ENCODE data around the gene TMEM203.
A peak's percentile ranks its signal among the peaks of the same experiment; 100 is the strongest.
"Not testable (repeated sequence)": the region's sequence is repeated elsewhere in the genome, so short reads cannot be mapped to it uniquely, and the experiment has no call there.

The TMEM203 gene

GRCh38 chr9:137241490-137242268, 36.2 kb upstream of the TMEM203 start:
- peak in 4 of 6 experiments; percentile 44 to 71 (median 57) for DNase-seq

DNA sequence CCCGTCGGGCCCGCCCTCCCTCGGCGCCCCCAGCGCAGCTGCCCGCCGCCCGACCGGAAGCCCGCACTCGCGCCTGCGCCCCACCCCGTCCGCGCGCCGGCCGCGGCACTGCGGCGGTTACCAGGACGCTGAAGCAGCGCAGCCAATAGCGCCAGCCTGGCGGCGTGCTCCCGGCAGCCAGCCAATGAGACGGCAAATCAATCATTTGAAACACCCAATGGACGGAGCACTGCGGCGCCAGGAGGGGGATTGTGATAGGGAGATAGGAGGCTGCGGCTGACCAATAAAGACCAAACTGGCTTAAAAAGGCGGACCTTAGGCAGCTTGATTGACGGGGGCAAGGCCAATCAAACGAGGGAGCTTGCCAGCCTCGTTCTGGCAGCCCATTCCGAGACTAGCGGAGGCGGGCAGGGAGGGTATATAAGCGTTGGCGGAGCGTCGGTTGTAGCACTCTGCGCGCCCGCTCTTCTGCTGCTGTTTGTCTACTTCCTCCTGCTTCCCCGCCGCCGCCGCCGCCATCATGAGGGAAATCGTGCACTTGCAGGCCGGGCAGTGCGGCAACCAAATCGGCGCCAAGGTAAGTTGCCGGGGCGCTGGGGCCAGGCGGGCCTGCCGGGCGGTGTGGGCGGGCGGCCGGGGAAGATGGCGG, 35.5 kb upstream of the TMEM203 start, which contains the start of gene TUBB4B:
Gene TUBB4B (plus strand): TSS at position 447 of the 649 bp plus-strand sequence. CDS start 74 bp downstream, at position 521.
- peak; percentile 92 to 99 (median 98) for DNase-seq

DNA sequence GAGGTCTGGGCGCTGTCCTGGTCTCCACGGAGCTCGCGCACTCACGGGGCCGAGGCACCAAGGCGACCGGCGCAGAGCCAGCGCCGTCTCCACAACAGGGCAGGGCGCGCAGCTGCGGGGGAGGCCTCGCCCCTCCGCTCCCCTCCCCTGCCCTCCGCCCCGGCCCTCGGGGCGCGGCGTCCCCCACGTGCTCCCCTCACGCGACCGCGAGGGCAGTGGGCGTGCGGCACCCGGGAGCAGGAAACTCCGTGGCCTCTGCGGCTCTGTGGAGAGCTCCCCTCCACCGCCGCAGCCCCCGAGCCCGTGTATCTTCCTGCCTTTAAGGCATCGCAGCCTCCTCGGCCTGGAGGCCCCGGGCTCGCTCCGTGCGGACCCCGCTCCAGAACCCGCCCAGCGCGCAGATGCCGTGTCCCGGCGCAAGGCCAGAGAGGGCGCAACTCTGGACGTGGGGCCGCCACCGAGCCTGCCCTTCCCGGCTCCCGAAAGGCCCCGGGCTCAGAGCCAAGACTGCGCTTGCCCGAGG, 34.9 kb upstream of the TMEM203 start:
- DNase-seq = peak in 4 of 6 experiments; percentile 68 to 83 (median 74)

DNA sequence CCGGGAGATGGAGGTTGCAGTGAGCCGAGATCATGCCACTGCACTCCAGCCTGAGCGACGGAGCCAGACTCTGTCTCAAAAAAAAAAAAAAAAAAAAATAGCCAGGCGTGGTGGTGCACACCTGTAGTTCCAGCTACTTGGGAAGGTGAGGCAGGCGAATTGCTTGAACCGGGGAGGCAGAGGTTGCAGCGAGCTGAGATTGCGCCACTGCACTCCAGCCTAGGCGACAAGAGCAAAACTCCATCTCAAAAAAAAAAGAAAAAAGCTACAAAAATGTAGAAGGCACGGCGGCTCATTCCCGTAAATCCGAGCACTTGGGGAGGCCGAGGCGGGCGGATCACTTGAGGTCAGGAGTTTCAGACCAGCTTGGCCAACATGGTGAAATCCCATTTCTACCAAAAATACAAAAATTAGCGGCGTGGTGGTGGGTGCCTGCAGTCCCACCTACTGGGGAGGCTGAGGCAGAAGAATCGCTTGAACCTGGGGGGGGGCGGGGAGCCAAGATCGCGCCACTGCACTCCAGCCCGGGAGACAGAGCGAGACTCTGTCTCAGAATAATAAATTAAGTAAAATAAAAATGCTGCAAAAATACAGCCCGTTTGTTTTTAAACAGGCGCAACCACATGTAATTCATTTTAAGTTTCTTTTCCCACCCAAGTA, 34.2 kb upstream of the TMEM203 start:
- DNase-seq = not testable (repeated sequence)

DNA sequence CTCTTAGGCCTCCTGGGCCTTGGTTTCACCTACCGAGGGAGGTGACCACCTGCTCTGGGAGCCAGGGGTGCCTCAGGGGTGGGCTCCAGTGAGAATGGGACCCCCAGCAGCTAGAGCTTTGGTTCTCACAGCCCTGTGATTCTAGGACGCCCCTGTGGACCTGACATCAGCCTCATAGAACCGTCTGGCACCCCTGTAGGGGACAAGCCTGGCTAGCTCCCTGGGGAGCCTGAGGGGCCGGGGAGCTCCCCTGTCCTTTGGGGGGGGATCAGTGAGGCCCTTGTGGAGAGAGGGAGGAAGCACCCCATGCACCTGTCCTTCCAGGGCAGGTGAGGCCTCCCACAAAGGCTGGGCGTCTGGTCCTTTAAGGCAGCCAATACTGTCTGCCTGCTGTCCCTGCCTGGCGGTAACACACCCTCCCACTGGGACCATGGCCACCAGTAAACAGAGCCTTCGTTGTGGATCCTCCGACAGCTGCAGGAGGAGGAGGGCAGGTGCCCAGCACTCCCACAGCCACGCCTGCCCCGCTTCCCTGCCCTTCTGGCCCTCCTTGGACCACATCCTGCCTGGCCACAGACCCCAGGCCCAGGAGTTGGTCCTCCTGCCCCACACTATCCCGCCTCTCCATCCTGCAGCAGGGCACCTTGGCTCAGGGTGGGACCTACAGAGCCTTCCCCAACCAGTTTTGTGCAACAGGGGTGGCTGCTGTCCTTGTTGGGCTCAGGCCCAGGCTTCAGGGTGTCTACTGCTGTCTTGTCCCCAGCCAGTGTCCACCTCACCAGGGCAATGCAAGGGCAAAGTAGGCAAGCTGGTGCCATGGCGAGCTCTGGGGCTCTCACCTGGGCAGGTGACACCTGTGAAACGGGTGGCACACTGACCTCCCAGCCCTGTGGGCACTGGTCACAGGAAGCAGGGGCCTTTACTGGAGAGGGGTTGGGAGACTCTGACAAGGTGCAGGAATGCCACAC, 32.6 kb upstream of the TMEM203 start:
- DNase-seq = no peak

DNA sequence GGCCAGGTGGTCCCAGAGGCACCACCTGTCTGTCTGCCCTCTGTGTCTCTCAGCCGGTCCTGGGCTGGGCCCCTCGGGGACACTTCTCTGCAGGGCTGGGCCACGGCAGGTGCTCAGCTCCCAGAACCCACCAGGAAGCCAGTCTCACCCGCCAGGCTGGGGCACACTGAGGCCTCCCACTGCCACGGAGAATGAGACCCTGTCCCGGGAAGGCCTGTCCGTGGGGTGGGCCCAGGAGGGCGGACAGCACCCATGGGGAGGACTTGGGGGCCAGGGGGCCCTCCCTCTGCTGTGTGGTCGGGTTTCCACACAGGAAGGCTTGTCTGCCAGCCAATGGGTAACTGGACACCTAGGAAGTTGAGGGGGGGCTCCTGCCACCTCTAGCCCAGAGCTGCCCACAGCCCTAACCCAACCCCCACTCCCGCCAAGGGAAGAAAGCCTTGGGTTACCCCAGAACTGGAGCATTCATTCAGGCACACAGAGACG, 31.5 kb upstream of the TMEM203 start:
- DNase-seq = no peak

GRCh38 chr9:137236238-137236935, 30.9 kb upstream of the TMEM203 start:
- peak; percentile 71 to 91 (median 87) for DNase-seq

- DNase-seq = no peak
These were observed 30.2 kb upstream of the TMEM203 start for GRCh38 chr9:137235424-137236237.

GRCh38 chr9:137234758-137235423, 29.4 kb upstream of the TMEM203 start:
- no peak for DNase-seq

DNA sequence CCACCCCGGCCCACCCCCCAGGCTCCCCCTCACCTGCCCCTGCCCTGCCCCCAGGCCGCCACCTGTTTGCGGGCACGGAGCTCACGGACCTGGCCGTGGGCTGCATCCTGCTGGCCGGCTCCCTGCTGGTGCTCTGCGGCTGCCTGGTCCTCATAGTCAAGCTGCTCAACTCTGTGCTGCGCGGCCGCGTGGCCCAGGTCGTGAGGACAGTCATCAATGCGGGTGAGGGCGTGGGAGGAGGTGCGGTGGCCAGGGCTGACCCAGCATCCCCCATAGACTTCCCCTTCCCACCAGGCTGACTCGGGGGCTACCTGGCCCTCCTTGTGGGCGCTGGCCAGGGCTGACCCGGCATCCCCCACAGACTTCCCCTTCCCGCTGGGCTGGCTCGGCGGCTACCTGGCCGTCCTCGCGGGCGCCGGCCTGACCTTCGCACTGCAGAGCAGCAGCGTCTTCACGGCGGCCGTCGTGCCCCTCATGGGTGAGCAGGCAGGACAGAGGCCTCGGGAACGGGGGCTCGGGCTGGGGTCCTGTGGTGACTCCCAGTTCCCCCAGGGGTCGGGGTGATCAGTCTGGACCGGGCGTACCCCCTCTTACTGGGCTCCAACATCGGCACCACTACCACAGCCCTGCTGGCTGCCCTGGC, 28.7 kb upstream of the TMEM203 start:
- no peak for DNase-seq

GRCh38 chr9:137233143-137233980, 27.9 kb upstream of the TMEM203 start:
- DNase-seq = no peak

DNA sequence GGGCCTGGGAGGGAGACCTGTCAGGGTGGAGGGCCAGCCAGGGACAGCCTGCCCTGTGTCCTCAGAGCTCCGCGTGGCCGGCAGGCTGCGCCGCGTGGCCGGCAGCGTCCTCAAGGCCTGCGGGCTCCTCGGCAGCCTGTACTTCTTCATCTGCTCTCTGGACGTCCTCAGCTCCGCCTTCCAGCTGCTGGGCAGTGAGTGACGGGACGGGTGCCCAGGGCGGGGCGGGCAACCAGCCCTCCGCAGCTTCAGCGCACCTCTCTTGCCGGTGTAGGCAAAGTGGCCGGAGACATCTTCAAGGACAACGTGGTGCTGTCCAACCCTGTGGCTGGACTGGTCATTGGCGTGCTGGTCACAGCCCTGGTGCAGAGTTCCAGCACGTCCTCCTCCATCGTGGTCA, 27.1 kb upstream of the TMEM203 start:
- no peak for DNase-seq

GRCh38 chr9:137232101-137232500, 26.7 kb upstream of the TMEM203 start:
- DNase-seq = no peak

- no peak for DNase-seq
These were observed 26.1 kb upstream of the TMEM203 start for GRCh38 chr9:137231372-137232039.

DNA sequence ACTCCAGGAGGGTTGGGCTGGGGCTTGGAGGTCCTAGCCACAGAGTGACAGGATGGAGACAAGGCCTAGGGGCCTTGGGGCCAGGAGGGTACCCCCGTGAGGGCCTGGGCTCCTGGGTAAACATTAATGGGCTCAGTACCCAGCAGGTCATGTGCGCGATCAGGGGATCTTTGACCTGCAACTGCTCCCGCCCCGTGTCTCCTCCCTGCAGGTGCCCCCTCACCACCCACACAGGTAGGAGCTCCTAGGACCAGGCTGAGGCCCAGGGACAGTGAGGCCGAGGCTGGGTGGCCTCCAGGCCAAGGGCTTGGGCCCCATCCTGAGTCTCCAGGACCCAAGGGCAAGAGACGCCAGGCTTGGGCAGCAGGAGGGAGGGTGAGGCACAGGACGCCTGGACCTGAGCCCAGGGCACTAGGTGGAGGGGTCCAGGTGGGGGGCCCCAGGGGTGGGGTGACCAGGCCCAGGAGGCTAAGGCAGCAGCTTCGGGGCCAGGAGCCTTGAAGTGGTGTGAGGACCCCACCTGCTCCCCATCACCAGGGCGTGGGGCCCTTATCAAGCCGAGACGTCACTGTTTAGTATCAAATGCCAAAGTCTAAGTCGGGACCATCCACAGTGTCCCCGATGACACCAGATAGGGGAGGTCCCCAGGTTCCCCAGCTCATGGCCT, 25.4 kb upstream of the TMEM203 start, which contains the start of gene SLC34A3:
Gene SLC34A3 (plus strand): TSS at position 197 of the 667 bp plus-strand sequence. CDS start 802 bp downstream, outside the sequence.
- no peak for DNase-seq

DNA sequence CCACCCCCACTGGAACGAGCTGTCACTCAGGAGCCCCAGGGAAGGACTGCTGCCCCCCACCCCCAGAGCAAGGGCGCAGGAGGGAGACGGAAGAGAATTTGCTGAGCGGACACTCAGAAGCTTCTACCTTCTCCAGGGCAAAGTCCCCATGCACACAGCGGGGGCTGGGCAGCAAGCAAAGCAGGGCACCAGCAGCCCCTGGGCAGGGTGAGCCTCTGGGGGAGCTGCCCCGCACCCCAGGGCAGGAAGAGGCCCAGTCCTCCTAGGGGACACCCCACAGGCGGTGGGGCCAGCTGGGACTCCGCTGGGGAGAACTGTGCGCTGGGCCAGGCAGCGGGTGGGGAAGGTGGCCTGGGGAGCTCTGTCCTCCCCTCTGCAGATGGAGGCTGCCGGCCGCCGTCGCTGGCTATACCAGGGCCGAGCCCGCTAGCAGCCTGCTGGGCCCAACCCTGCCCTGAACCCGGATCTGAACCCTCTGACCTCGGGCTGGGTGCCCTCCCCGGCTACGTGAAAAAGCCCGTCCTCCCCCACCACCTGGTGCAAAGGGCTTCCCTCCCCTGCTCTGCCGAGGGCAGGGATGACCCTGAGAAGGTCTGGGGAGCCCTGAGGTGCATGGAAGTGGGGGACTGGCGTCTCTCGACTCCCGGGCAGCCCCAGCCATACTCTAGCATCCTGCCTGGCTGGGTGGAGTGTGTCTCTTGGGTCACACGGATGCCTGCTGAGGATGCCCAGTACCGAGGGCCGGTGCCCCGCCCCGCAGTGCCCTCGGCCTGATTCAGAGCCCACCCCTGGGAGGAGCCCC, 24.7 kb upstream of the TMEM203 start:
- DNase-seq = no peak

All from stimulated activated naive CD4-positive, alpha-beta T cell (primary cell).